Measurements from ENCODE around the gene STYX.
A peak's percentile ranks its signal among the peaks of the same experiment; 100 is the strongest.

STYX gene

DNA sequence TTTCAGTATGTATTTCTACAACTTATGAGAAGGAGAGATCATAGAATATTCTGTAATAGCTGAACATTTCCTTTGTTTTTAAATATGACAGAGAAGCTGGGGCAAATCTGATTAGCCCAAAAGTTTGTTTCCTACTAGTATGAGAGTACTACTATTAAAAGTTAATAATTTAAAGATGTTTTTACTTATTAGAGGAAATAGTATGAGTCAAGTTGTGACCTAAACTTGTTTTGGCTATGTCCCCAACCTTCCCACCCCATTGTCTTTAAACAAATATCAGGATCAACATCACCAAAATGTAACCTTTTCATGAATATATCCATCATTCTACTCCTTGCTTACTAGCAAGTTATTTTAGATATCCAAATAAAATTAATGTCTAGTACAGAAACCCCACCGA, 50.9 kb downstream of the STYX start:
- no peak for ATAC-seq (replicated peaks; ENCODE audit: extremely low read depth, poor library complexity, severe bottlenecking)
- Mint-ChIP-seq H3K9me3 (no peaks in the 10 kb centered on the region), H3K27ac (ENCODE audit: low read depth) (no peak overlapping the region), H3K27me3 (no peaks in the 10 kb centered on the region), H3K4me3 (no peak overlapping the region), H3K36me3 (ENCODE audit: insufficient read depth) (peaks cover 18% of the 10 kb centered on the region), H3K4me1 (no peaks in the 10 kb centered on the region)
- no peak for DNase-seq (ENCODE audit: low spot score in 2 of 2)

GRCh38 chr14:52781629-52782028, 51.7 kb downstream of the STYX start:
- H3K9me3 Mint-ChIP-seq: no peaks in the 10 kb centered on the region
- H3K27ac Mint-ChIP-seq (ENCODE audit: low read depth): no peak overlapping the region
- H3K4me1 Mint-ChIP-seq: no peaks in the 10 kb centered on the region
- peaks cover 18% of the 10 kb centered on the region for H3K36me3 Mint-ChIP-seq (ENCODE audit: insufficient read depth)
- no peak for DNase-seq (ENCODE audit: low spot score in 2 of 2)
- H3K27me3 Mint-ChIP-seq: no peaks in the 10 kb centered on the region
- H3K4me3 Mint-ChIP-seq: no peak overlapping the region
- no peak for ATAC-seq (replicated peaks; ENCODE audit: extremely low read depth, poor library complexity, severe bottlenecking)

DNA sequence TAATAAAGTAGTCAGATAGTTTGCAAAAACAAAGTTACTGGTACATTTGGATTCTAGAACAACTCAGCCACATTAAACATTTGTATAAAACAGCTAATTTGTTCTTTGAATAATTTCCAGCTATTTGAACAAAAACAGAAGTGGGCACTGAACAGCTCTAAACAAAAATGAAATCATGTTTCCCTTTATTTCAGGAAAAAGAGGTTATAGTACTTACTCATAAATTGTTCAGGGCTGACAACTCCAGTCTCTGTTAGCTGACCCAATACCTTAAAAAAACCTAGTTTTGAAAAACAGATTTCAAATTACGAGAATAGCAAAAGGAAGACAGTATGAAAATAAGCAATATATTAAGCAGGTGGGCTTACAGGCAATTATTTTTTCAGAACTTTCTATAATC, 53.2 kb downstream of the STYX start:
- peaks cover 12% of the 10 kb centered on the region for H3K36me3 Mint-ChIP-seq (ENCODE audit: insufficient read depth)
- no peaks in the 10 kb centered on the region for H3K27me3 Mint-ChIP-seq
- H3K9me3 Mint-ChIP-seq: no peaks in the 10 kb centered on the region
- ATAC-seq (replicated peaks; ENCODE audit: extremely low read depth, poor library complexity, severe bottlenecking) (no peak), DNase-seq (ENCODE audit: low spot score in 2 of 2) (no peak)
- H3K4me3 Mint-ChIP-seq: no peak overlapping the region
- H3K27ac Mint-ChIP-seq (ENCODE audit: low read depth): no peak overlapping the region
- H3K4me1 Mint-ChIP-seq: peaks cover 6% of the 10 kb centered on the region

GRCh38 chr14:52786887-52787286, 56.9 kb downstream of the STYX start:
- ATAC-seq (replicated peaks; ENCODE audit: extremely low read depth, poor library complexity, severe bottlenecking) (no peak), DNase-seq (ENCODE audit: low spot score in 2 of 2) (no peak)
- Mint-ChIP-seq H3K4me3 (no peak overlapping the region), H3K9me3 (no peaks in the 10 kb centered on the region), H3K27ac (ENCODE audit: low read depth) (no peak overlapping the region), H3K36me3 (ENCODE audit: insufficient read depth) (peaks cover 11% of the 10 kb centered on the region), H3K4me1 (peaks cover 41% of the 10 kb centered on the region), H3K27me3 (no peaks in the 10 kb centered on the region)

GRCh38 chr14:52789118-52789517, 59.2 kb downstream of the STYX start:
- Mint-ChIP-seq H3K4me3 (no peak overlapping the region), H3K27ac (ENCODE audit: low read depth) (no peak overlapping the region), H3K27me3 (no peaks in the 10 kb centered on the region), H3K4me1 (peaks cover 47% of the 10 kb centered on the region), H3K9me3 (no peaks in the 10 kb centered on the region), H3K36me3 (ENCODE audit: insufficient read depth) (peaks cover 9% of the 10 kb centered on the region)
- DNase-seq (ENCODE audit: low spot score in 2 of 2): no peak
- no peak for ATAC-seq (replicated peaks; ENCODE audit: extremely low read depth, poor library complexity, severe bottlenecking)

GRCh38 chr14:52790011-52790755, 60.2 kb downstream of the STYX start:
- H3K27ac Mint-ChIP-seq (ENCODE audit: low read depth): peak overlapping the region; percentile 78
- no peaks in the 10 kb centered on the region for H3K9me3 Mint-ChIP-seq
- DNase-seq (ENCODE audit: low spot score in 2 of 2) (no peak), ATAC-seq (replicated peaks; ENCODE audit: extremely low read depth, poor library complexity, severe bottlenecking) (no peak)
- H3K36me3 Mint-ChIP-seq (ENCODE audit: insufficient read depth): peaks cover 9% of the 10 kb centered on the region
- H3K4me1 Mint-ChIP-seq: peaks cover 47% of the 10 kb centered on the region
- peak overlapping the region; percentile 92 for H3K4me3 Mint-ChIP-seq
- H3K27me3 Mint-ChIP-seq: no peaks in the 10 kb centered on the region

DNA sequence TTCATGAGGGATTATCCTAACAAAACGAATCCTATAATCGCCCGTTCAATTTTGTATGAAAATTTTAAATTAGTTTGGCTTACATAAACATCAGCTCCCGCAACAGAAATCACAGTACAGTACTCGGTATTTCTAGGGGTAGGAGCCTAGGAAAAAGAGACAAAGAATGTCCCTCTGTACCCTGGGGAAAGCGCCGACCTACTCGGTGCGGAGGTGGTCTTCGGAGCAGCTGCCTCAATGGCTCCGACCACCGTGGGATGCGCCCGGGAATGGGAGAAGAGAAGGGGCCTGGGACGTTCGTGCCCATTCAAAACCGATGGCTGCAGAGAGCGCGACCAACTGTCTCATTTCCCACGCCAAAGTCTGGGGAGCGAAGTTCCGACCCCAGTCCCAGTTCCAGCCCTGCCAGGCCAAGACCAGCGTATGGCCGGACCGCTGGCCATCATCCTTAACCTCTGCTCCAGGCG, 60.8 kb downstream of the STYX start:
- no peak for DNase-seq (ENCODE audit: low spot score in 2 of 2)
- peaks cover 47% of the 10 kb centered on the region for H3K4me1 Mint-ChIP-seq
- peak overlapping the region; percentile 92 for H3K4me3 Mint-ChIP-seq
- H3K9me3 Mint-ChIP-seq: no peaks in the 10 kb centered on the region
- peaks cover 9% of the 10 kb centered on the region for H3K36me3 Mint-ChIP-seq (ENCODE audit: insufficient read depth)
- peak overlapping the region; percentile 78 for H3K27ac Mint-ChIP-seq (ENCODE audit: low read depth)
- ATAC-seq (replicated peaks; ENCODE audit: extremely low read depth, poor library complexity, severe bottlenecking): peak; percentile 1
- H3K27me3 Mint-ChIP-seq: no peaks in the 10 kb centered on the region

DNA sequence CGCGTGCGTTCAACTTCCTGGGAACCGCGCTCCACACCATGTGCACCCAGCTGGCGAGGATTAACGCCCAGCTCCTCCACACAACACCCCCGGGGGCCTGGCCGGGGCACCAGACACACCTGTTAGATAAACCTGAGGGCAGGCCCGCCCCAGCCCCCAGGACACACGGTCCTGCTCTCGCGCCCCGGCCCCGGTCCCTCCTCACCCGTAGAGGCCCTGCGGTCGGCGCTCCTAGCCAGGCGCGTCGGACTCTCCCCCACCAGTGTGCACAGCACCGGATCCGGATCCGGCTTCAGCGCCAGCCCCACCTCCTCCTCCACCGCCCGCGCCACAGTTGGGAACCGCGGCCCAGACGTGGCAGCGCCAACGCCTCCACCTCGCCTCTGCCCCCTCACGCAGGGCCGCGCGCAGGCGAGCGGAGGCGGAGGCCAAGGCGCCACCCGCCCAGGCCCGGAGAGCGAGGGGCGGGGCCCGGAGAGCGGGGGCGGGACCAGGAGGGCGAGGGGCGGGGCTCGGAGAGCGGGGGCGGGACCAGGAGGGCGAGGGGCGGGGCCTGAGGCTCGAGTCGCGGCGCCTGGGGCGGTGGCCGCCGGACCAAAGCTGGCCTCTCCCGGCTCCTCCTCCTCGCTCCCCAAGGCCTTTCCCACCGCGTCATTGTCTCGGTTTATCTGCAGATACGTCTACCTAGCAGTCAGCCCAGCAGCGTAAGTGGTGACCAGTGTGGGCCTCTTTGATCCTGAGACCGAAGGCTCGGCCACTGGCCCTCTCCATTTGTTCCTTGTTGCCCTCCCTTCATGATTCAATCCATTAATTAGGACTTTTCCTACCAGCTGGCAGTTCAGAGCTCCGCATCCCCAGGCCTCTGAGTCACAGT, 61.5 kb downstream of the STYX start, which contains the start of gene GNPNAT1:
Gene GNPNAT1, minus strand, starts transcription at position 385 of the 874 bp plus-strand sequence. CDS start 6,957 bp downstream, outside the sequence.
- DNase-seq (ENCODE audit: low spot score in 2 of 2) (peak; percentile 80 to 88), ATAC-seq (replicated peaks; ENCODE audit: extremely low read depth, poor library complexity, severe bottlenecking) (peak; percentile 97)
- Mint-ChIP-seq H3K9me3 (no peaks in the 10 kb centered on the region), H3K27ac (ENCODE audit: low read depth) (peak within 1 kb of the TSS; percentile 78), H3K27me3 (no peaks in the 10 kb centered on the region), H3K4me1 (peaks cover 47% of the 10 kb centered on the region), H3K4me3 (peak within 1 kb of the TSS; percentile 92), H3K36me3 (ENCODE audit: insufficient read depth) (peaks cover 9% of the 10 kb centered on the region)

- peak overlapping the region; percentile 78 for H3K27ac Mint-ChIP-seq (ENCODE audit: low read depth)
Observed at GRCh38 chr14:52792097-52792415, 62.1 kb downstream of the STYX start.

GRCh38 chr14:52793061-52793460, 63.1 kb downstream of the STYX start:
- Mint-ChIP-seq H3K4me1 (peaks cover 48% of the 10 kb centered on the region), H3K27me3 (no peaks in the 10 kb centered on the region), H3K9me3 (no peaks in the 10 kb centered on the region), H3K4me3 (no peak overlapping the region), H3K36me3 (ENCODE audit: insufficient read depth) (peaks cover 9% of the 10 kb centered on the region), H3K27ac (ENCODE audit: low read depth) (no peak overlapping the region)
- no peak for ATAC-seq (replicated peaks; ENCODE audit: extremely low read depth, poor library complexity, severe bottlenecking)
- DNase-seq (ENCODE audit: low spot score in 2 of 2): no peak

More at GRCh38 chr14:52792097-52792415, 62.1 kb downstream of the STYX start:
- peaks cover 9% of the 10 kb centered on the region for H3K36me3 Mint-ChIP-seq (ENCODE audit: insufficient read depth)
- peaks cover 46% of the 10 kb centered on the region for H3K4me1 Mint-ChIP-seq
- peak overlapping the region; percentile 92 for H3K4me3 Mint-ChIP-seq
- no peaks in the 10 kb centered on the region for H3K27me3 Mint-ChIP-seq
- H3K9me3 Mint-ChIP-seq: no peaks in the 10 kb centered on the region
- ATAC-seq (replicated peaks; ENCODE audit: extremely low read depth, poor library complexity, severe bottlenecking) (peak; percentile 1), DNase-seq (ENCODE audit: low spot score in 2 of 2) (no peak)

DNA sequence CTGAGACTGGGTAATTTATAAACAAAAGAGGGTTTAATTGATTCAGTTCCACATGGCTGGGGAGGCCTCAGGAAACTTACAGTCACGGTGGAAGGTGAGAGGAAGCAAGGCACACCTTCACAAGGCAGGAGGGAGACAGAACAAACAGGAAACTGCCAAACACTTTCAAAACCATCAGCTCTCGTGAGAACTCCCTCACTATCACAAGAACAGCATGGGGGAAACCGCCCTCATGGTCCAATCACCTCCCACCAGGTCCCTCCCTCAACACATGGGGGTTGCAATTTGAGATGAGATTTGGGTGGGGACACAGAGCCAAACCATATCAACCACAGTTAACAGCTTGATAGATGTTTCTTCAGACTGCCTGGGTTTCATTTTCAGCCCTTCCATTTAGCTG, 67.7 kb downstream of the STYX start:
- H3K36me3 Mint-ChIP-seq (ENCODE audit: insufficient read depth): no peaks in the 10 kb centered on the region
- ATAC-seq (replicated peaks; ENCODE audit: extremely low read depth, poor library complexity, severe bottlenecking): no peak
- H3K4me1 Mint-ChIP-seq: peaks cover 5% of the 10 kb centered on the region
- H3K27me3 Mint-ChIP-seq: no peaks in the 10 kb centered on the region
- H3K27ac Mint-ChIP-seq (ENCODE audit: low read depth): no peak overlapping the region
- no peak for DNase-seq (ENCODE audit: low spot score in 2 of 2)
- no peak overlapping the region for H3K4me3 Mint-ChIP-seq
- H3K9me3 Mint-ChIP-seq: no peaks in the 10 kb centered on the region

GRCh38 chr14:52798826-52799225, 68.9 kb downstream of the STYX start:
- no peak overlapping the region for H3K27ac Mint-ChIP-seq (ENCODE audit: low read depth)
- ATAC-seq (replicated peaks; ENCODE audit: extremely low read depth, poor library complexity, severe bottlenecking): no peak

More at GRCh38 chr14:52798826-52799225, 68.9 kb downstream of the STYX start:
- no peaks in the 10 kb centered on the region for H3K9me3 Mint-ChIP-seq
- no peaks in the 10 kb centered on the region for H3K27me3 Mint-ChIP-seq
- H3K4me3 Mint-ChIP-seq: no peak overlapping the region
- DNase-seq (ENCODE audit: low spot score in 2 of 2): no peak
- H3K4me1 Mint-ChIP-seq: peaks cover 5% of the 10 kb centered on the region
- no peaks in the 10 kb centered on the region for H3K36me3 Mint-ChIP-seq (ENCODE audit: insufficient read depth)
